Ovary (tissue), 3 donors: ENCODE data around the gene CLEC11A.

ENCODE experiments used
- CTCF ChIP-seq, 3 donors: fragments of 450-650 bp in 2 of 3; fragments of 200-600 bp in 1 of 3; IDR thresholded peaks; one replicate each; pipeline versions ENCODE4 v1.5.1 to v1.8.0; 2016 to 2022; ENCODE audit warnings: antibody characterized with exemption in 3 of 3, mild to moderate bottlenecking in 1 of 3
- EP300 ChIP-seq: sonication (generic); formaldehyde crosslinking; IDR thresholded peaks from one replicate; pipeline ENCODE4 v1.6.1; 2017; ENCODE audit warnings: antibody characterized with exemption
- POLR2A ChIP-seq: fragments of 450-650 bp; IDR thresholded peaks from one replicate; pipeline ENCODE4 v1.6.1; 2017; ENCODE audit warnings: antibody characterized with exemption, mild to moderate bottlenecking, moderate library complexity
- donor health status: DM: no; HTN: no; CAD: no.

- TF ChIP-seq POLR2A: no peak
- no peak for TF ChIP-seq CTCF (IDR thresholded peaks at IDR 0.05)
- no peak for TF ChIP-seq EP300
Measured at GRCh38 chr19:50736338-50736737, 13.2 kb downstream of the CLEC11A start.
